Stimulated activated CD8-positive, alpha-beta memory T cell treated with anti-CD3 and anti-CD28 coated beads, Interleukin-7, amount 100 ng/mL, for 4 hours (primary cell): Measurements from ENCODE around the gene IQGAP3.

Experiments used
- DNase-seq, 2 donors: peaks; one replicate each; pipeline ENCODE4 v3.0.0-alpha.2; 2020; ENCODE audit warnings: low read depth in 2 of 2

The IQGAP3 gene

GRCh38 chr1:156497743-156498431 lies 74.5 kb downstream of the IQGAP3 start:
- DNase-seq = no peak

DNA sequence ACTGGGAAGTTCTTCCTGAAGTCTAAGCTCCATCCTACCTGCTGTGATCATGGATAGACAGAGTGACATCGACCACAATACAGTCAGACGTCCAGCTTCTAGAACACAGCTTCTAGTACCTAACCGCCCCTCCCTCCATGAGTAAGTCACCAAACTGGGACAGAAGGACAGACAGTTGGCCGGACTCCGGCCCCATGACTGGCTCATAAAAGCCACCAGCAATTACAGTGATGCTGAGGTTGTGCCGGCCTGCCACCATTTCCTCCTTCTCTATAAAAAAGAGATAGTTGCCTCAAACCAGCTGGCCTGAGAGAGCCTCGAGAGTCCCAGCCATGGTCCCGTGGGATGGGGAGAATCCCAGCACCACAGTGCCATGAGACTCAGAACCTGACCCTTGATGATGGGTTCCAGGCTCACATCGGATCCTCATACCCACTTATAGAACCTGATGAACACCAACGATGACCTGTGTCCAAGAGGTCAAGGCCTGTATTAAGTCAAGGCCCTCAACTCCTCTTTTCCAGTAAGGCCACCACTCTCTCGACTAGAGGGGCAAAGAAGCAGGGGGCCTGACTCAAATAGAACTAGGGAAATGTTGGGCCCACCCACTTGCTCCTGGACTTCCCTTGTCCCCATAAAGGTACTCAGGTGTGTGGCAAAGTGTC lies 75.2 kb downstream of the IQGAP3 start:
- DNase-seq = no peak

- no peak for DNase-seq
Measured at GRCh38 chr1:156496211-156496761, 76.1 kb downstream of the IQGAP3 start.

DNA sequence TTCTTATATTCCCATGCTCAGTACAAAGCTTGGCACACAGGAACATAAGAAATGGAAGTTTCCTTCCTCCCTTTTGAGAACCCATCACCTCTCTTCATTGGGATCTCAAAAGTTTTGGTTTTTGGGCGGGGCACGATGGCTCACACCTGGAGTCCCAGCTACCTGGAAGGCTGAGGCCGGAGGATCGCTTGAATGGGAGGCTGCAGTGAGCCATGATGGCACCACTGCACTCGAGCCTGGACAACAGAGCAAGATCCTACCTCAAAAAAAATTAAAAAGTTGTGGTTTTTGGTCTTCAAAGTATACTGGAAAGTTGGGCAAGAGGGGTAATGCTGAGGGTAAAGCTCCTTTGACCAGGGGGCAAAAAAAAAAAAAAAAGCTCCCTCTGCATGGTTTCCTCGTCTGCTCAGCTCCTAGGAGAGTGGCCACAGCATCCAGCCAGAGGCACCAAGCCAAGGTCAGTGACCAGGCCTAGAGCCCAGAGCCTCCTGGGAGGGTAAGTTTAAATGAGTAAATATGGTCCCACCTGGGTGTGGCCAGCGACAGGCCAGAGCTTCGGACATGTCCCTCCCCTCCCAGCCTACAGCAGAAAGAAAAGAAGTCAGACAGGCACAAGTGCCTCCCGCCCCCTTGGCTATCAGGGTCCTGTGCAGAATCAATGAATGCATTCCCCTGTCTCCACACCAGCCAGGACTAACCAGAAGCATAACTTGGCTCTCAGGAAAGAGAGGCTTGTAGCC lies 76.8 kb downstream of the IQGAP3 start:
- DNase-seq = no peak

GRCh38 chr1:156494309-156494895 lies 78.0 kb downstream of the IQGAP3 start:
- DNase-seq = no peak

DNA sequence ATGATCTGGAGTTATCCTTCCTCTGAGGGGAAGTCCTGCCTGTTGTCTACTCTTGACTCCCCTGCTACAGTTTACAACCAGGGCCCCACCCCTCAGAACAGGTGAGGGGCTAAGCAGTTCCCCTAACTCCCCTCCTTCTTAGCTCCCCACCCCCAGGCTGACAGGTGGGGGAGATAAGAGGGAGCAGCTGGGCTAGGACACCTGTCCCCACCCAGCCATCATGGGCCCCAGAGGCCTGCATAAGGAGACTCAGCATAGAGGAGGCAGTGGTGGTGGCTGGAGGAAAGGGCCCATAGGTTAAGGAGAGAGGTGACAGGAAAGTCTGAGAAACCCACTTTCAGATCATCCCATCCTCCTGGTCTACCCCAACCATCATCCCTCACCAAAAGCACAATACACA lies 78.6 kb downstream of the IQGAP3 start:
- DNase-seq = no peak

DNA sequence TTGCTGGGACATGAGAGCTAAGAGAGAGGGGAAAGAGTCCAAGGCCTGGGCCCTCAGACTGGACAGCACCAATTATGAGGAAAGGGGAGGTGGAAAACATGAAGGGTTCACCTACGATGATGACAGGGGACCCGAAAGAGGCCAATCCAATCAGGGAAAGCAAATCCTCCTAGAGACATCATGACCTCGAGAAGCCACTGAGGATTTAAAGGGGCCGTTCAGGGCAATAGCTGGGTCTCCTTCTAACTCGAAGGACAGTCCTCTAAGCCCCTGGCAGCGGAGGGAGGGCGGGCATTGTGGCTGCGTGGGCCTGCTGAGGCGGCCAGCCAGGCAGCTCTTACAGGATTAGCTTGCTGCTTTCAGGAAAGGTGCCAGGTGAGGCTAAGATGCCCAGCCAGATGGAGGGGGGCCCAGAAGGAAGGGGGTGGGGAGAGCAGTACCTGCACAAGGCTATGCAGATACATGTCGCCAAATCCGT lies 79.2 kb downstream of the IQGAP3 start:
- DNase-seq = no peak

DNA sequence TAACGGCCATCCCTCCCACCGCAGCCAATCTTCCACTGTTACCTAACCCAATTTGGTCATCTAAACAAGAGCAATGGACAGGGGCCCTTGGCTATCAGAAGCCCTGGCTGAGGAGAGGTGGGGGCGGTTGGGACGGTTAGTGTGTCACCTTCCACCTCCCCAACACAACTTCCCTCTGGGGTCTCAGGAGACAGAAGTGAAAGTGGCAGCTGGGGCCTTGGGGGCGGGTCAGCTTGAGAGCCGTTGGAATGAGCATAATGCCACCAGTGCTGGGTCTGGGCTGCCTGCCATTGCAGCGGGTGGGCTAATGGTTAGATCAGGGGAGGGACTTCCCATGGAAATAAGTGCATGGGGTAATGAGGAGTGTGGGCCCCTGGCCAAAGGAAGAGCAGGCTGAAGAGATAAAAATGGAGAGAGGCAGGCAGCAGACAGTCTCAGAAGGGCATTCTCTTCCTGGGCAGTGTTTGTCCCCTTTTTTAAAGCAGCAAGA lies 79.7 kb downstream of the IQGAP3 start:
- no peak for DNase-seq

- DNase-seq = no peak
Measured at GRCh38 chr1:156492013-156492590, 80.3 kb downstream of the IQGAP3 start.

DNA sequence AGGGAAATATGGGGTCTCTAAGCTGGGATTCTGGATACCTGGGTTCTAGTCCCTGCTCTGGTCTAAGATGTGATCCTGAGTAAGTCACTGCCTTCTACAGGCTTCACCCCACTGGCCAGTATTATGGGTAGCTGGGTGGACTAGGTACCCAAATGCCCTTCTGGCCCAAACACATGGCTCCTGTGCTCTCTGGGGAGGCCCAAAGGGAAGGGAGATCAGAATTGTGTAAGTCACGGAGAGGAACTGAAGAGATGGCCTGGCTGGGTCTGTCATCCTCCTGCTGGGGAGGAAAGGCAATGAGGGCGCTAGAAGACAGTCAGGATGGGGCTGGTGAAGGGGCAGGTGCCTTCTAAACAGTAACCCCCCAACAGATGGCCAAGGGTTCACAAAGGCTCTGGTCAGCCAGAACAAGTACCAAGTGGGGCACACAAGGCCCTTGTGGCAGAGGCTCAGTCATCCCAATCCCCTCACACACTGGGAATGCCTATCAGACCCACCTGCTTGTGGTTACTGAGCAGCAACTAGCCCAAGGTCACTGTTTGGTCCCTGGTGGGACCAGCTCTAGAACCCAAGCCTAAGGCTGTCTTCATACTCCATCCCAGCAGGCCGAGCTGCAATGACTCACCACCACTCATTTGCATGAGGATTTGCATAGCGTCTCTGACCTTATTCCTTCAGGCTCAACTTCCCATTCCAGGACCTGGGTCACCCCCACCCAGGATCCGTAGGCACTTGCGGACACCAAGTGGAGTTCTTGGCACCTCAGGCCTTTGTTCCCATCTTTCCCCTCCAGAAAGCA lies 81.0 kb downstream of the IQGAP3 start:
- DNase-seq = no peak

DNA sequence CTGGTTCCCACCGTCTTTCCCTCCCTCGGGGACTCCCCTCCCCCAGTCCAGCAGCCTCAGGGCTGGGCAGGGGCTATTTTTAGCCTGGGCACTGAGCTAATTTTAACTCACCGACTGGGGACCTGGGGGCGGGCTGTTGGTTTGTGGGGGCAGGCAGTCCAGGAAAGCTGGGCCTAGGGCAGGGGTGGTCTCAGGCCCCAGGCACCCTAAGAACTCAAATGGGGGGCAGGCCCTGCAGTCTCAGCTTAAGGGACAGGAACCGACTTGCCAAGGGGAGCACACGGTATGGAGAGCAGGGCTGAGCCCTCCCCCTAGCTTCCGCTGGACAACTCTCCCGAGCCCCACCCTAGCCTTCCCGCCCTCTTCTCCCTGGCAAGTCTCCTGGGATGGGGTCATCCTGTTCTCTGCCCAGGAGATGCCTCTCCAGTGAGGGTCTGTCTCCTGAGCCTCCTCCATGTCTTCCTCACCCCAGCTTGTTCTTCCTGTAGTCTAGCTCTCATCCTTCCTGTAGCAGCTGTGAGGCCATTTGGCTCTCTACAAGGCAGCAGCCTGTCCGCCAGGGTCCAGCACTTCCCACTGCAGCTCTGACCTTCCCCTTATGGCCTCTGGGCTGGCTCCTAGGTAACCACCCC lies 81.8 kb downstream of the IQGAP3 start:
- no peak for DNase-seq

DNA sequence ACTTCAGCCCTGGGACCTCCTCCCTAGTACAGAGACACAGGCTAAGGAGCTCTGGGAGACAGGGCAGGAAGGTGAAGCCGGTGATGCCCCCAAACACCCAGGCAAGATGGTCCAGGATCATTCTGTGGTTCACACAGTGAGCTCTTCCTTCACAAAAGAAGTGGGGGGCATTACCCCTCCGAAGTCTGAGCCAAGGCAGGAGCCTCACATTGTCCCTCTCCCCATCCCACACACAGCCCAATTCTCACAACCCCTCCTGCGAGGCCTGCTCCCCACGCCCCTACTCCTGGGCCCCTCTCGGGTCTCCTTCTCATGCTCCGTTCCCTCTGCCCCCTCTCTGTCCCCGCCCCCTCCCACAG lies 82.5 kb downstream of the IQGAP3 start:
- DNase-seq = no peak

DNA sequence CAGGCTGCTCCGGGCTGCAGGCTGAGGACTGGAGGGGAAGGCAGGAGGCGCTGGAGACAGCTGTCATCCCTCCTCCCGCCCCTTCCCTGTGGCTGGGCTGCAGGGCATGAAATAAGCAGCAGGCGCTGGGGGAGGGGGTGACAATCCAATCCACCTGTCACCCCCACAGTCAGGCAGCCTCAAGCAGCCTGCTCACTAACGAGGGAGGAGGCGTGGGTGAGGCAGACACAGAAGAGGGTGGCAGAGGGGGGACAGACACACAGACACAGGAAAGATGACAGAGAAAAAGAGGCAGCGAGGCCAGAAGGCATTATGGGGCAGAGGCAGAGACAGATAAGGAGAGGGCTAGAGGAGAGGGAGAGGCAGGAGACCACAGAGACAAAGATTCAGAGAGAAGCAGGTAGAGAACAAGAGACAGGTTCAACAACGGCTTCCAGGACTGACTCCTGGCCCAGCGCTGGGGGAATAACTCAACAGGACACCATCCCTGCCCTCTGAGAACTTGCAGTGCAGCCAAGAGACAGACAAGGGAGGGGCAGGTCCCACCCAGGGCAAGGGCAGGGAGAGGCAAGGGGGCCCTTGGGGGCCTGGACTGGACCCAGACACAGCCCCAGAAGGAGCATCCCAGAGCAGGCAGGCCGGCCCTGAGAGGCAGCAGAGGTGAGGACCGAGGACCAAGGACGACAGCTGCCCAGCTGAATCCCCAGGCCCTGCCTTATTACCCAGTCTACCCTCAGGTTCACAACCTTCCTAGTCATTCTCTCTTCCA lies 83.0 kb downstream of the IQGAP3 start:
- peak; percentile 45 to 60 for DNase-seq

DNA sequence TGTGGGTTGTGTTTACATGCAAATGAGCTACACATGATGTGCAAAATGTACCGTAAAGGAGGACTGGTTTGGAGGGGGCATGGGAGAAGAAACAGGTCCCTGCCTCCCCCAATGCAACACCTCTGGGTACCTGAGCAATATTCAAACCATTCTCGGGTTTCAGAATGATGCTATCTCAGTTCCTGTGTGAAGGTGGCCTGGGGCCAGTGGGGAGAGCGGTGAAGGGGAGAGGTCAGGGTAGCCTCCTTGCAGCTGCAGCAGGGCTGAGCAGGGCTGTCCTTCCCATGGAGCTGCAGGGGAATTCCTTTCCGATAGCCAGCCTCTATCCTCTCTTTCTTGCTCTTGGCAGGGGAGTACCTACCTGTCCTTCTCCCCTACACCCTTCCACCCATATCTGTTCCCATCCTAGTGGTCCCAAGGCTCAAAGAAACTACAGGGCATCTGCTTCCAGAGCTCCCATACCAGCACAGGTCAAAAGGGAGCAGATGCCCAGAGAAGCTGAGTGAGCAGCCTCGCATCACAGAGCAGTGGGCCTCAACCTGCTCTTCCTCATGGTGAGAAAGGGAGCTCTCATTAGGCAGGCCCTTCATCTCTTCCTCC lies 83.7 kb downstream of the IQGAP3 start:
- DNase-seq = no peak

GRCh38 chr1:156487862-156488261 lies 84.5 kb downstream of the IQGAP3 start:
- DNase-seq = no peak

- DNase-seq = no peak
Measured at GRCh38 chr1:156486421-156487344, 85.7 kb downstream of the IQGAP3 start.

DNA sequence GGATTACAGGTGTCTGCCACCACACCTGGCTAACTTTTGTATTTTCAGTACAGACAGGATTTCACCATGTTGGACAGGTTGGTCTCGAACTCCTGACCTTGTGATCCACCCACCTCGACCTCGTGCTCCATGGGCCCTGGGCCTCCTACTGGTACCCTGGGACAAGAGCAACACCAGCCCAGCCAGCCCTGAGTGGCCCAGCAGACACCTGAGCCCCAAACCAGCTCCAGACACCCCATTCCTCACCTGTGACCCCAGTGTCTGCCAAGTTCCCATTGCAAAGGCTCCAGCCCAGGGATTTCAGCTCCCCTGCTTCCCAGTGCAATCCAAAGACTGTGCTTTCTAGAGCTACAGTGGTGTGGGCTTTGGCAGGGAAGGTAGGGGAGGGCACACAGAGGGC lies 86.4 kb downstream of the IQGAP3 start:
- DNase-seq = no peak

DNA sequence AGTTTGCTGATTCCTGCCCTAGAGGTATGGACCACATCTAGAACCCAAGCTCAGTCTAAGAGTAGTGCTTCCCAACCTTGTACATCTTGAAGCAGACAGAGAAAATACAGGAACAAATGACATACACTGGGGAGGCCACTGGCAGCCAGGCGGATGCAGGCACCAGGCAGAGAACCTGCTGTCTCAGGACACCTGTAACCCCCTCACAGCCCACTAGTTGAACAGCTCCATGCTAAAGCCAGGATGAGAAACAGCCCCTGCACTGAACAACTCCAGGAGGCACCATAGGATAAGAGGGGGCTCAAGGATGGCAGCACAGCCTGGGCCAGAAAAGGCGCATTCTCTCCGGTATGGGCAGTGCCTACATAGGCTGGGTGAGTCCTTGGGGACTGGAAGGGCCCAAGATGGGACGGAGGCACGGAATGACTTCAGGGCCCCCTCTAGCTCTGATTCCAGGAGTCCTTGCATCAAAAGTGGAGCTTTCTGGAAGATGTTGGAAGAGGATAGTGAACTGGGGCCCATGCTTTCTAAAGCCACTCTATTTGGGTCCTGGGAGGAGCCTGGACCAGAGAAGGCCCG lies 87.8 kb downstream of the IQGAP3 start:
- DNase-seq = no peak
